HEK293T (cell line): Measurements from ENCODE around the gene DNAH9.

Experiments
- CTCF ChIA-PET: fragments of 350-600 bp; formaldehyde crosslinking; extraction: SDS; loops from one replicate; lab custom pipeline; 2021; ENCODE audit warnings: antibody characterized with exemption, inconsistent platforms; lab: Yijun Ruan, JAX
- POLR2A ChIA-PET: fragments of 350-600 bp; formaldehyde crosslinking; extraction: SDS; loops from one replicate; lab custom pipeline; 2020; ENCODE audit warnings: antibody characterized with exemption, inconsistent platforms; lab: Yijun Ruan, JAX
- DNase-seq: peaks from one replicate; pipeline ENCODE4 v3.0.0; 2012; ENCODE audit warnings: mixed read lengths; ENCODE audit errors: extremely low spot score
- ARNT ChIP-seq: fragments of 450-650 bp; IDR thresholded peaks from 2 replicates; pipeline ENCODE4 v1.6.1; 2017; ENCODE audit warnings: mild to moderate bottlenecking
- BHLHE40 ChIP-seq: fragments of 450-650 bp; IDR thresholded peaks from 2 replicates; pipeline ENCODE4 v1.6.1; 2016; ENCODE audit warnings: mild to moderate bottlenecking, moderate library complexity, borderline replicate concordance
- CTBP1 ChIP-seq: fragments of 450-650 bp; IDR thresholded peaks from 2 replicates; pipeline ENCODE4 v1.6.1; 2016; ENCODE audit warnings: borderline replicate concordance
- ELF4 ChIP-seq: fragments of 450-650 bp; IDR thresholded peaks from 2 replicates; pipeline ENCODE4 v1.6.1; 2017; ENCODE audit warnings: antibody characterized with exemption
- FOXA1 ChIP-seq: fragments of 450-650 bp; IDR thresholded peaks from 2 replicates; pipeline ENCODE4 v1.6.1; 2016; ENCODE audit warnings: mild to moderate bottlenecking
- FOXK2 ChIP-seq: fragments of 450-650 bp; IDR thresholded peaks from 2 replicates; pipeline ENCODE4 v1.6.1; 2016; ENCODE audit warnings: mild to moderate bottlenecking
- FOXM1 ChIP-seq: fragments of 450-650 bp; IDR thresholded peaks from 2 replicates; pipeline ENCODE4 v1.6.1; 2017; ENCODE audit warnings: mild to moderate bottlenecking, borderline replicate concordance
- HDGF ChIP-seq: fragments of 450-650 bp; IDR thresholded peaks from 2 replicates; pipeline ENCODE4 v1.6.1; 2017; ENCODE audit warnings: antibody characterized with exemption, borderline replicate concordance
- L3MBTL2 ChIP-seq: fragments of 450-650 bp; conservative IDR thresholded peaks from 2 replicates; pipeline ENCODE4 v1.6.1; 2016; ENCODE audit warnings: mild to moderate bottlenecking
- LEF1 ChIP-seq: fragments of 450-650 bp; IDR thresholded peaks from 2 replicates; pipeline ENCODE4 v1.6.1; 2017; ENCODE audit warnings: mild to moderate bottlenecking, borderline replicate concordance
- NFRKB ChIP-seq: fragments of 450-650 bp; IDR thresholded peaks from 2 replicates; pipeline ENCODE4 v1.6.1; 2016; ENCODE audit warnings: mild to moderate bottlenecking, moderate library complexity
- PKNOX1 ChIP-seq: fragments of 450-650 bp; IDR thresholded peaks from 2 replicates; pipeline ENCODE4 v1.6.1; 2016
- SP1 ChIP-seq: fragments of 450-650 bp; IDR thresholded peaks from 2 replicates; pipeline ENCODE4 v1.6.1; 2017
- SUZ12 ChIP-seq: fragments of 450-650 bp; IDR thresholded peaks from 2 replicates; pipeline ENCODE4 v1.6.1; 2016; ENCODE audit warnings: mild to moderate bottlenecking
- TARDBP ChIP-seq: fragments of 450-650 bp; IDR thresholded peaks from 2 replicates; pipeline ENCODE4 v1.6.1; 2016
- ZNF384 ChIP-seq: fragments of 450-650 bp; IDR thresholded peaks from 2 replicates; pipeline ENCODE4 v1.6.1; 2016

DNAH9 gene

GRCh38 chr17:11719203-11719602, 120.9 kb downstream of the DNAH9 start:
- POLR2A ChIA-PET: no interaction called here
- TF ChIP-seq ARNT (no peak), FOXK2 (no peak), SP1 (no peak), SUZ12 (no peak), ZNF384 (no peak), ELF4 (no peak), BHLHE40 (no peak), FOXM1 (no peak), TARDBP (no peak), FOXA1 (no peak), LEF1 (no peak), NFRKB (no peak), CTBP1 (no peak), L3MBTL2 (no peak), HDGF (no peak), PKNOX1 (no peak)
- CTCF ChIA-PET: no interaction called here
- no peak for DNase-seq

GRCh38 chr17:11719856-11720255, 121.6 kb downstream of the DNAH9 start:
- CTCF ChIA-PET: no interaction called here
- no peak for TF ChIP-seq TARDBP
- DNase-seq: no peak
- POLR2A ChIA-PET: no interaction called here

- ChIA-PET CTCF (no interaction called here), POLR2A (no interaction called here)
- DNase-seq: no peak
- TF ChIP-seq NFRKB (no peak), FOXA1 (no peak), ELF4 (no peak), TARDBP (no peak), ARNT (no peak), ZNF384 (no peak), BHLHE40 (no peak), PKNOX1 (no peak), SP1 (no peak), SUZ12 (no peak), FOXK2 (no peak), L3MBTL2 (no peak), FOXM1 (no peak), CTBP1 (no peak)
Measured at GRCh38 chr17:11720816-11721215, 122.5 kb downstream of the DNAH9 start.

- TF ChIP-seq TARDBP: no peak
- no peak for TF ChIP-seq CTBP1
- no peak for TF ChIP-seq SP1
- TF ChIP-seq FOXK2: no peak
- no peak for TF ChIP-seq L3MBTL2
- TF ChIP-seq ZNF384: no peak
- TF ChIP-seq ARNT: no peak
- no peak for TF ChIP-seq SUZ12
- no peak for TF ChIP-seq ELF4
- no peak for TF ChIP-seq PKNOX1
- TF ChIP-seq FOXA1: no peak
- CTCF ChIA-PET: no interaction called here
- POLR2A ChIA-PET: no interaction called here
- no peak for DNase-seq
Measured at GRCh38 chr17:11730747-11731146, 132.5 kb downstream of the DNAH9 start.

- DNase-seq: no peak
- no peak for TF ChIP-seq FOXA1
- no peak for TF ChIP-seq SUZ12
- no peak for TF ChIP-seq PKNOX1
- TF ChIP-seq BHLHE40: no peak
- no peak for TF ChIP-seq ELF4
- TF ChIP-seq FOXK2: no peak
- TF ChIP-seq TARDBP: no peak
- no peak for TF ChIP-seq FOXM1
- CTCF ChIA-PET: no interaction called here
- POLR2A ChIA-PET: no interaction called here
Measured at GRCh38 chr17:11736613-11737312, 138.5 kb downstream of the DNAH9 start.

GRCh38 chr17:11737313-11737679, 139.0 kb downstream of the DNAH9 start:
- ChIA-PET POLR2A (no interaction called here), CTCF (no interaction called here)
- TF ChIP-seq L3MBTL2: no peak
- no peak for DNase-seq
